H1 (cell line): ENCODE data around the gene ME3. TPM values are rescaled to one million over a fixed set of nuclear protein-coding genes. Genes with fewer than 3 reads are reported as not detected.
A peak's percentile ranks its signal among the peaks of the same experiment; 100 is the strongest.

Experiments
- CTCF ChIA-PET: fragments of 300-600 bp; sonication (Branson Sonifier 250); formaldehyde crosslinking; loops from one replicate; lab custom pipeline; 2021; ENCODE audit not compliant: partially characterized antibody; lab: Charles Lee
- POLR2A ChIA-PET: fragments of 300-600 bp; sonication (Branson Sonifier 250); formaldehyde crosslinking; loops from one replicate; lab custom pipeline; 2021; ENCODE audit warnings: inconsistent platforms; ENCODE audit not compliant: partially characterized antibody; lab: Charles Lee
- DNase-seq, 2 experiments: peaks; one replicate each; pipeline versions ENCODE4 v3.0.0 to v3.0.0-alpha.2; 2010 to 2022; ENCODE audit warnings: low spot score in 2 of 2, low read depth in 1 of 2, mixed read lengths in 1 of 2
- FAIRE-seq: peaks from 2 replicates; lab custom pipeline; 2011; peaks lifted over from hg19 to GRCh38; lab: Jason Lieb, UNC
- H2AFZ ChIP-seq: 2 replicates; pipeline ENCODE4 v1.8.1; 2012; ENCODE audit warnings: low read length, inconsistent platforms
- H2AK5ac ChIP-seq: 2 replicates; pipeline ENCODE4 v1.6.1; 2013; ENCODE audit warnings: low read depth, low read length
- H2BK120ac ChIP-seq: replicated peaks from 2 replicates; pipeline ENCODE3; 2013; ENCODE audit warnings: low read depth, low read length, inconsistent platforms
- H2BK12ac ChIP-seq: 2 replicates; pipeline ENCODE4 v1.6.1; 2013; ENCODE audit warnings: low read depth, low read length
- H2BK15ac ChIP-seq: 2 replicates; pipeline ENCODE4 v1.6.1; 2013; ENCODE audit warnings: low read length
- H2BK20ac ChIP-seq: 2 replicates; pipeline ENCODE4 v1.6.1; 2013; ENCODE audit warnings: low read length
- H2BK5ac ChIP-seq: 2 replicates; pipeline ENCODE4 v1.6.1; 2013; ENCODE audit warnings: low read depth, low read length
- H3K14ac ChIP-seq: 2 replicates; pipeline ENCODE4 v1.6.1; 2013; ENCODE audit warnings: inconsistent platforms; ENCODE audit not compliant: insufficient read length
- H3K18ac ChIP-seq: 2 replicates; pipeline ENCODE4 v1.6.1; 2013; ENCODE audit warnings: low read length; ENCODE audit errors: extremely low read depth
- H3K23ac ChIP-seq: 2 replicates; pipeline ENCODE4 v1.6.1; 2013; ENCODE audit warnings: inconsistent platforms; ENCODE audit not compliant: insufficient read length
- H3K23me2 ChIP-seq: 2 replicates; pipeline ENCODE4 v1.6.1; 2013; ENCODE audit warnings: low read depth, low read length
- H3K27ac ChIP-seq: 2 replicates; pipeline ENCODE4 v1.6.1; 2011; ENCODE audit warnings: low read depth, low read length, inconsistent platforms
- H3K27me3 ChIP-seq, 4 experiments: replicated peaks in 1 of 4; 1 replicate in 1 of 4; 2 replicates in 3 of 4; pipeline versions ENCODE4 v1.6.1 to v1.8.1; 2011 to 2013; ENCODE audit warnings: low read length in 3 of 4, mild to moderate bottlenecking in 3 of 4, inconsistent platforms in 2 of 4, mixed read lengths in 2 of 4, moderate library complexity in 1 of 4; ENCODE audit not compliant: control insufficient read depth in 3 of 4, insufficient read depth in 3 of 4; ENCODE audit errors: extremely low read depth in 1 of 4
- H3K36me3 ChIP-seq, 4 experiments: 2 replicates each; pipeline versions ENCODE4 v1.6.1 to v1.8.1; 2011 to 2013; ENCODE audit warnings: mild to moderate bottlenecking in 4 of 4, low read length in 3 of 4, moderate library complexity in 2 of 4, control low read depth in 1 of 4, inconsistent platforms in 1 of 4; ENCODE audit not compliant: insufficient read depth in 4 of 4, control insufficient read depth in 2 of 4
- H3K4ac ChIP-seq: replicated peaks from 2 replicates; pipeline ENCODE3; 2013; ENCODE audit warnings: low read length, low read depth, mixed read lengths, inconsistent platforms; ENCODE audit not compliant: insufficient read length
- H3K4me1 ChIP-seq, 4 experiments: replicated peaks in 1 of 4; 1 replicate in 1 of 4; 2 replicates in 3 of 4; pipeline versions ENCODE4 v1.6.1 to v1.8.1; 2011 to 2013; ENCODE audit warnings: low read length in 3 of 4, inconsistent platforms in 2 of 4, mixed read lengths in 1 of 4; ENCODE audit not compliant: insufficient read depth in 4 of 4, control insufficient read depth in 3 of 4
- H3K4me2 ChIP-seq, 2 experiments: 2 replicates each; pipeline versions ENCODE4 v1.6.1 to v1.8.1; 2011 to 2013; ENCODE audit warnings: low read depth in 2 of 2, low read length in 2 of 2, control low read depth in 1 of 2, inconsistent platforms in 1 of 2, mild to moderate bottlenecking in 1 of 2; ENCODE audit not compliant: insufficient read depth in 1 of 2
- H3K4me3 ChIP-seq, 4 experiments: fragments of 200-600, 300-600 bp in 1 of 4; sonication (generic), shearing (Covaris generic), sonication (Bioruptor Twin) in 1 of 4; 2 replicates each; pipeline versions ENCODE4 v1.5.1 to v1.8.1; 2011 to 2016; ENCODE audit warnings: low read length in 4 of 4, low read depth in 3 of 4, control low read depth in 2 of 4, inconsistent platforms in 2 of 4, mild to moderate bottlenecking in 2 of 4, mixed read lengths in 1 of 4, moderate library complexity in 1 of 4; ENCODE audit not compliant: insufficient read depth in 2 of 4; ENCODE audit errors: extremely low read depth in 1 of 4
- H3K56ac ChIP-seq: replicated peaks from 2 replicates; pipeline ENCODE3; 2013; ENCODE audit warnings: low read depth, mild to moderate bottlenecking, mixed read lengths, low read length, inconsistent platforms; ENCODE audit not compliant: insufficient read length
- H3K79me1 ChIP-seq: 2 replicates; pipeline ENCODE4 v1.6.1; 2013; ENCODE audit warnings: low read depth, low read length, control low read depth
- H3K79me2 ChIP-seq, 2 experiments: 2 replicates each; pipeline versions ENCODE4 v1.6.1 to v1.8.1; 2012 to 2013; ENCODE audit warnings: low read length in 2 of 2, mild to moderate bottlenecking in 2 of 2, inconsistent platforms in 1 of 2; ENCODE audit not compliant: insufficient read depth in 2 of 2, control insufficient read depth in 1 of 2
- H3K9ac ChIP-seq, 4 experiments: replicated peaks in 1 of 4; 1 replicate in 1 of 4; 2 replicates in 3 of 4; pipeline versions ENCODE4 v1.6.1 to v1.8.1; 2011 to 2013; ENCODE audit warnings: low read depth in 3 of 4, low read length in 3 of 4, control low read depth in 2 of 4, mild to moderate bottlenecking in 2 of 4, moderate library complexity in 2 of 4, inconsistent platforms in 1 of 4; ENCODE audit errors: extremely low read depth in 1 of 4
- H3K9me3 ChIP-seq, 2 experiments: 2 replicates each; pipeline versions ENCODE4 v1.6.1 to v1.8.1; 2012 to 2013; ENCODE audit warnings: mild to moderate bottlenecking in 2 of 2, moderate library complexity in 2 of 2, control low read depth in 1 of 2, inconsistent platforms in 1 of 2, low read depth in 1 of 2, low read length in 1 of 2, mixed read lengths in 1 of 2; ENCODE audit not compliant: insufficient read depth in 2 of 2
- H4K20me1 ChIP-seq, 2 experiments: replicated peaks in 1 of 2; 2 replicates each; pipeline versions ENCODE3 to v1.8.1; 2011 to 2013; ENCODE audit warnings: inconsistent platforms in 2 of 2, low read length in 2 of 2, mild to moderate bottlenecking in 1 of 2; ENCODE audit not compliant: insufficient read depth in 2 of 2, control insufficient read depth in 1 of 2
- H4K5ac ChIP-seq: 2 replicates; pipeline ENCODE4 v1.6.1; 2013; ENCODE audit warnings: low read length, low read depth, mixed read lengths, inconsistent platforms; ENCODE audit not compliant: insufficient read length
- H4K8ac ChIP-seq: 2 replicates; pipeline ENCODE4 v1.8.0; 2013; ENCODE audit warnings: mild to moderate bottlenecking, moderate library complexity, low read length, inconsistent platforms; ENCODE audit not compliant: insufficient read depth; ENCODE audit errors: extremely low read depth
- H4K91ac ChIP-seq: replicated peaks from 2 replicates; pipeline ENCODE3; 2013; ENCODE audit warnings: low read length, mixed read lengths, inconsistent platforms; ENCODE audit not compliant: insufficient read length
- CTCF ChIP-seq, 3 experiments: IDR thresholded peaks; 1 replicate in 2 of 3; 2 replicates in 1 of 3; pipeline versions ENCODE4 v1.5.1 to v1.6.1; 2011; ENCODE audit warnings: low read length in 3 of 3, mild to moderate bottlenecking in 3 of 3, inconsistent platforms in 2 of 3, low read depth in 1 of 3, moderate library complexity in 1 of 3; ENCODE audit not compliant: insufficient read depth in 1 of 3; ENCODE audit errors: control extremely low read depth in 1 of 3
- MAX ChIP-seq: IDR thresholded peaks from 2 replicates; pipeline ENCODE4 v1.6.1; 2012; ENCODE audit warnings: inconsistent platforms
- RAD21 ChIP-seq, 2 experiments: IDR thresholded peaks in 1 of 2; conservative IDR thresholded peaks in 1 of 2; 2 replicates each; pipeline ENCODE4 v1.6.1; 2011; ENCODE audit warnings: low read depth in 2 of 2, low read length in 2 of 2, improper control_type of control experiment in 1 of 2, inconsistent platforms in 1 of 2, mild to moderate bottlenecking in 1 of 2, moderate library complexity in 1 of 2
- WGBS, 2 experiments: shearing (Covaris generic) in 1 of 2; methylation state at CpG; one replicate each; pipeline versions ENCODE4 v1.1.6 to v1.1.7; 2013 to 2015; ENCODE audit warnings: low lambda C conversion rate in 2 of 2, mixed read lengths in 2 of 2, inconsistent platforms in 1 of 2, low coverage in 1 of 2, missing lambda C conversion rate in 1 of 2; ENCODE audit not compliant: insufficient replicate concordance in 2 of 2, insufficient coverage in 1 of 2, insufficient read length in 1 of 2; ENCODE audit errors: extremely low coverage in 1 of 2, missing lambda C conversion rate in 1 of 2; 5-methylcytosine and 5-hydroxymethylcytosine counted together
- polyA plus RNA-seq, 7 experiments: library from polyadenylated mRNA; depleted of rRNA in 3 of 7; stranded (reverse) in 5 of 7; unstranded in 2 of 7; fragments of >200 nt in 5 of 7; fragments of 200-250 nt in 2 of 7; gene quantifications; 1 replicate in 5 of 7; 2 replicates in 1 of 7; 4 replicates in 1 of 7; pipeline versions ENCODE4 v1.2.1 to v1.2.3, GENCODE V29; 2011 to 2013; ENCODE audit warnings: missing spikeins in 2 of 7, mixed read lengths in 2 of 7
- total RNA-seq: library from RNA; stranded (reverse); fragmentation: NEBNext Ultra II Directional; extraction: Animal tissue kit (Norgen Biotek cat#: 25700); gene quantifications from 2 replicates; pipeline ENCODE4 v1.2.1, GENCODE V29; 2021

ME3 gene
- total and polyA plus RNA-seq, 2 of the 8 experiments (the other 6 are each of a cell fraction or from before 2014, with no cell fraction given): 1.5 to 2.8 TPM

GRCh38 chr11:86608251-86608799, 64.1 kb downstream of the ME3 start:
- no peaks in the 10 kb centered on the region for H3K27me3 ChIP-seq
- H3K56ac ChIP-seq: no peak overlapping the region
- H3K9ac ChIP-seq: no peak overlapping the region
- no peak overlapping the region for H2AK5ac ChIP-seq
- peak overlapping the region in 1 of 2 experiments; percentile 15; a peak in 1 of 4 replicates for H3K4me2 ChIP-seq
- FAIRE-seq: peak; percentile 28
- H3K18ac ChIP-seq: no peak overlapping the region
- no peak overlapping the region for H2BK12ac ChIP-seq
- no peak overlapping the region for H4K5ac ChIP-seq
- peak; percentile 50 to 52 for TF ChIP-seq RAD21 (IDR thresholded peaks at IDR 0.05 in 1 of 2, conservative IDR thresholded peaks at IDR 0.05 in 1 of 2; ENCODE audit: low read depth in 2 of 2, low read length in 2 of 2)
- peak; percentile 63 to 88 (median 83) for TF ChIP-seq CTCF (IDR thresholded peaks at IDR 0.05; ENCODE audit: control extremely low read depth in 1 of 3, insufficient read depth in 1 of 3, low read depth in 1 of 3, low read length in 3 of 3)
- no peak for TF ChIP-seq MAX
- TF ChIP-seq, all 59 proteins: peak for 2
- no peak overlapping the region for H3K23ac ChIP-seq
- H3K4me1 ChIP-seq: peaks cover 0 to 12% (median 4%) of the 10 kb centered on the region in 4 experiments; a peak in 4 of 7 replicates
- no peaks in the 10 kb centered on the region for H3K23me2 ChIP-seq
- no peak overlapping the region for H3K4me3 ChIP-seq
- H3K27ac ChIP-seq: no peak overlapping the region
- H3K79me2 ChIP-seq: no peaks in the 10 kb centered on the region
- H2BK120ac ChIP-seq: no peak overlapping the region
- H3K4ac ChIP-seq: no peak overlapping the region
- peak in 1 of 2 experiments; percentile 53 for DNase-seq
- peak overlapping the region; percentile 20; the same call in 1 of the 2 replicates for H2AFZ ChIP-seq
- no peak overlapping the region for H3K14ac ChIP-seq
- no peaks in the 10 kb centered on the region for H3K36me3 ChIP-seq
- H3K79me1 ChIP-seq: no peaks in the 10 kb centered on the region
- no peaks in the 10 kb centered on the region for H4K20me1 ChIP-seq
- ChIA-PET CTCF (interaction anchor here (0.6 to 5.8 kb wide), 76 partner anchors 9 to 776 kb away, joined by 3 to 60 read pairs (median 5); partner anchors contain the start of gene PRSS23), POLR2A (no interaction called here)
- no peak overlapping the region for H4K91ac ChIP-seq
- no peak overlapping the region for H2BK20ac ChIP-seq
- no peaks in the 10 kb centered on the region for H3K9me3 ChIP-seq
- 61% methylated on average over 7 of the region's 7 CpGs; no CpG with 5 or more reads in 1 of the 2 experiments for WGBS, 2 experiments
- no peak overlapping the region for H2BK15ac ChIP-seq
- no peak overlapping the region for H2BK5ac ChIP-seq
- no peak overlapping the region for H4K8ac ChIP-seq
